ENCODE results near the gene NFIA. TPM values are rescaled to one million over a fixed set of nuclear protein-coding genes. Genes with fewer than 3 reads are reported as not detected.

NFIA gene
- polyA plus RNA-seq, 1 donor = 9.6 TPM

GRCh38 chr1:61259379-61260148 lies 177.2 kb downstream of the NFIA start:
- WGBS (ENCODE audit: insufficient coverage, low lambda C conversion rate) = 81% methylated on average over 5 of the region's 9 CpGs

GRCh38 chr1:61260171-61260570 lies 177.8 kb downstream of the NFIA start:
- Histone ChIP-seq H3K27ac (ENCODE audit: low read length) (no peak overlapping the region), H3K36me3 (ENCODE audit: control insufficient read depth, insufficient read depth, low read length) (no peaks in the 10 kb centered on the region), H3K4me3 (ENCODE audit: low read length) (no peak overlapping the region), H3K9me3 (ENCODE audit: control insufficient read depth, low read depth, low read length) (no peaks in the 10 kb centered on the region), H3K27me3 (ENCODE audit: control insufficient read depth, insufficient read depth, low read length) (no peaks in the 10 kb centered on the region), H3K4me1 (ENCODE audit: control insufficient read depth, insufficient read depth, low read length) (no peaks in the 10 kb centered on the region)
- DNase-seq = no peak
- no CpG with 5 or more reads among the region's 7 CpGs for WGBS (ENCODE audit: insufficient coverage, low lambda C conversion rate)

More at GRCh38 chr1:61259379-61260148, 177.2 kb downstream of the NFIA start:
- no peaks in the 10 kb centered on the region for H3K9me3 ChIP-seq (ENCODE audit: control insufficient read depth, low read depth, low read length)
- H3K4me3 ChIP-seq (ENCODE audit: low read length) = no peak overlapping the region
- no peaks in the 10 kb centered on the region for H3K36me3 ChIP-seq (ENCODE audit: control insufficient read depth, insufficient read depth, low read length)
- no peaks in the 10 kb centered on the region for H3K4me1 ChIP-seq (ENCODE audit: control insufficient read depth, insufficient read depth, low read length)
- H3K27ac ChIP-seq (ENCODE audit: low read length) = no peak overlapping the region
- no peak for DNase-seq
- no peaks in the 10 kb centered on the region for H3K27me3 ChIP-seq (ENCODE audit: control insufficient read depth, insufficient read depth, low read length)

GRCh38 chr1:61261595-61261994 lies 179.2 kb downstream of the NFIA start:
- Histone ChIP-seq H3K27me3 (ENCODE audit: control insufficient read depth, insufficient read depth, low read length) (no peaks in the 10 kb centered on the region), H3K4me3 (ENCODE audit: low read length) (no peak overlapping the region), H3K9me3 (ENCODE audit: control insufficient read depth, low read depth, low read length) (no peaks in the 10 kb centered on the region), H3K36me3 (ENCODE audit: control insufficient read depth, insufficient read depth, low read length) (no peaks in the 10 kb centered on the region), H3K4me1 (ENCODE audit: control insufficient read depth, insufficient read depth, low read length) (no peaks in the 10 kb centered on the region), H3K27ac (ENCODE audit: low read length) (no peak overlapping the region)
- no peak for DNase-seq
- 86% methylated on average over 1 of the region's 3 CpGs for WGBS (ENCODE audit: insufficient coverage, low lambda C conversion rate)

GRCh38 chr1:61263905-61264824 lies 181.8 kb downstream of the NFIA start:
- DNase-seq = no peak
- H3K27ac ChIP-seq (ENCODE audit: low read length) = no peak overlapping the region
- no peak overlapping the region for H3K4me3 ChIP-seq (ENCODE audit: low read length)
- no peaks in the 10 kb centered on the region for H3K9me3 ChIP-seq (ENCODE audit: control insufficient read depth, low read depth, low read length)
- 92% methylated on average over 2 of the region's 16 CpGs for WGBS (ENCODE audit: insufficient coverage, low lambda C conversion rate)
- no peaks in the 10 kb centered on the region for H3K4me1 ChIP-seq (ENCODE audit: control insufficient read depth, insufficient read depth, low read length)
- H3K36me3 ChIP-seq (ENCODE audit: control insufficient read depth, insufficient read depth, low read length) = no peaks in the 10 kb centered on the region
- no peaks in the 10 kb centered on the region for H3K27me3 ChIP-seq (ENCODE audit: control insufficient read depth, insufficient read depth, low read length)

GRCh38 chr1:61264825-61265242 lies 182.5 kb downstream of the NFIA start:
- no peaks in the 10 kb centered on the region for H3K27me3 ChIP-seq (ENCODE audit: control insufficient read depth, insufficient read depth, low read length)
- DNase-seq = peak in 1 of 2 donors; percentile 38
- 67% methylated on average over 2 of the region's 4 CpGs for WGBS (ENCODE audit: insufficient coverage, low lambda C conversion rate)
- H3K9me3 ChIP-seq (ENCODE audit: control insufficient read depth, low read depth, low read length) = no peaks in the 10 kb centered on the region
- no peak overlapping the region for H3K27ac ChIP-seq (ENCODE audit: low read length)
- H3K36me3 ChIP-seq (ENCODE audit: control insufficient read depth, insufficient read depth, low read length) = no peaks in the 10 kb centered on the region
- H3K4me1 ChIP-seq (ENCODE audit: control insufficient read depth, insufficient read depth, low read length) = no peaks in the 10 kb centered on the region
- H3K4me3 ChIP-seq (ENCODE audit: low read length) = no peak overlapping the region

GRCh38 chr1:61265665-61266064 lies 183.3 kb downstream of the NFIA start:
- Histone ChIP-seq H3K9me3 (ENCODE audit: control insufficient read depth, low read depth, low read length) (no peaks in the 10 kb centered on the region), H3K27me3 (ENCODE audit: control insufficient read depth, insufficient read depth, low read length) (no peaks in the 10 kb centered on the region), H3K4me3 (ENCODE audit: low read length) (no peak overlapping the region), H3K36me3 (ENCODE audit: control insufficient read depth, insufficient read depth, low read length) (no peaks in the 10 kb centered on the region), H3K27ac (ENCODE audit: low read length) (no peak overlapping the region), H3K4me1 (ENCODE audit: control insufficient read depth, insufficient read depth, low read length) (no peaks in the 10 kb centered on the region)
- DNase-seq = no peak
- WGBS (ENCODE audit: insufficient coverage, low lambda C conversion rate) = no CpG with 5 or more reads among the region's 3 CpGs

GRCh38 chr1:61266738-61267137 lies 184.4 kb downstream of the NFIA start:
- DNase-seq = no peak
- no peak overlapping the region for H3K4me3 ChIP-seq (ENCODE audit: low read length)
- no peaks in the 10 kb centered on the region for H3K27me3 ChIP-seq (ENCODE audit: control insufficient read depth, insufficient read depth, low read length)
- H3K36me3 ChIP-seq (ENCODE audit: control insufficient read depth, insufficient read depth, low read length) = no peaks in the 10 kb centered on the region
- H3K27ac ChIP-seq (ENCODE audit: low read length) = no peak overlapping the region
- no peaks in the 10 kb centered on the region for H3K9me3 ChIP-seq (ENCODE audit: control insufficient read depth, low read depth, low read length)
- no peaks in the 10 kb centered on the region for H3K4me1 ChIP-seq (ENCODE audit: control insufficient read depth, insufficient read depth, low read length)

DNA sequence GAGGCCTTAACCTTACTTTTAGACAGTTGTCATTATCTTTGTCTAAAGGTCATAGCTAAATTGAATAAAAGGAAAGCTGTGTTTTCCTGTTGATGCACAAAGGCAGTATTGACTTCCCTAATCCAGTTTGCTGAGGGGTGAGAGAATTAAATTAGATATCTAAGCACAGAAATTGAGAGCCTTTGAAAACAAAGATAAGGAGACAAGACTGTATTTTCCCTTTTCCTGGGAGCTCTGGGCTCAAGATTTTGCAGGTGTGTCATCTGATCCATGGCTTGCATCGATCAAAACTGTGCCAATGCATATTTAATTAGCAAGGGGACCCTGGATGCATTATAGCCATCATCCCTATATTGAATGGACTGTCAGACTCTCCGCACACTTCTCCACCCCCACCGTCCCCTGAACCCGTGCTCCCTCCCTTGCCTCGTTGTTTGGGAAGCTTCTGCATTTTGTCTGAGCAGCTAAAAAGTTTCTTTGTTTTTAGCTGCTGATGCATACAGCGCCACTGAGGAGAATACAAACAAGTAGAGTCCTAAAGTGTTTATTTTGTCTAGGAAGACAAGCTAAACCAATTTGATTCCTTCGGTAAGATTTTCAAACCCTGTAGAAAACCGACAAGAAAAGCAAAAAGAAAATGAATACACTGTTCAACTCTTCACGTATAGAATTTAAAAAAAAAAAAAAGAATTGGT lies 186.3 kb downstream of the NFIA start:
- no peak for DNase-seq
- no peaks in the 10 kb centered on the region for H3K36me3 ChIP-seq (ENCODE audit: control insufficient read depth, insufficient read depth, low read length)
- WGBS (ENCODE audit: insufficient coverage, low lambda C conversion rate) = 62% methylated on average over 4 of the region's 9 CpGs
- no peaks in the 10 kb centered on the region for H3K27me3 ChIP-seq (ENCODE audit: control insufficient read depth, insufficient read depth, low read length)
- no peaks in the 10 kb centered on the region for H3K9me3 ChIP-seq (ENCODE audit: control insufficient read depth, low read depth, low read length)
- H3K27ac ChIP-seq (ENCODE audit: low read length) = no peak overlapping the region
- H3K4me3 ChIP-seq (ENCODE audit: low read length) = no peak overlapping the region
- H3K4me1 ChIP-seq (ENCODE audit: control insufficient read depth, insufficient read depth, low read length) = no peaks in the 10 kb centered on the region

DNA sequence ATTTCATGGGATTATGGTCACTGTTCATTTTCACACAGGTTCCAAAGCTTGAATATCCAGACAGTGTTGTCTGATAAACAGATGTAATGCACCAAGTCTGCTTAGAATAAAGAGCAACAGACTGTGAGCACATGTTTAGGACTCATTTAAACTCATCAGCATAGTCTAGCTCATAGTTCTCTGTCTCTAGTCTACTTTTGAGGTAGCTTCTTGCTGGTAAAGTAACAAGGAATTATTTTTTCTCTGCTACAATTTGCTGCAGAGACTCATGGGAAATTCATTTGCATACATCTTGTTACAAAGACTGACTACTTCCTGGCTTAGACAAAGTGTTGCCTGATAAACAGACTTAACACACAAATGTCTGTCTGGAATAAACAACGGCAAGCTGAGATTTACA lies 187.2 kb downstream of the NFIA start:
- Histone ChIP-seq H3K27me3 (ENCODE audit: control insufficient read depth, insufficient read depth, low read length) (no peaks in the 10 kb centered on the region), H3K27ac (ENCODE audit: low read length) (no peak overlapping the region), H3K4me3 (ENCODE audit: low read length) (no peak overlapping the region), H3K9me3 (ENCODE audit: control insufficient read depth, low read depth, low read length) (no peaks in the 10 kb centered on the region), H3K4me1 (ENCODE audit: control insufficient read depth, insufficient read depth, low read length) (no peaks in the 10 kb centered on the region), H3K36me3 (ENCODE audit: control insufficient read depth, insufficient read depth, low read length) (no peaks in the 10 kb centered on the region)
- no peak for DNase-seq
- no CpG with 5 or more reads among the region's 1 CpG for WGBS (ENCODE audit: insufficient coverage, low lambda C conversion rate)

GRCh38 chr1:61270107-61270506 lies 187.7 kb downstream of the NFIA start:
- Histone ChIP-seq H3K9me3 (ENCODE audit: control insufficient read depth, low read depth, low read length) (no peaks in the 10 kb centered on the region), H3K4me1 (ENCODE audit: control insufficient read depth, insufficient read depth, low read length) (no peaks in the 10 kb centered on the region), H3K27me3 (ENCODE audit: control insufficient read depth, insufficient read depth, low read length) (no peaks in the 10 kb centered on the region), H3K4me3 (ENCODE audit: low read length) (no peak overlapping the region), H3K36me3 (ENCODE audit: control insufficient read depth, insufficient read depth, low read length) (no peaks in the 10 kb centered on the region), H3K27ac (ENCODE audit: low read length) (no peak overlapping the region)
- no peak for DNase-seq
- 100% methylated on average over 1 of the region's 2 CpGs for WGBS (ENCODE audit: insufficient coverage, low lambda C conversion rate)

Data from large intestine (tissue), 3 donors.